NCI-H1105 (cell line): Measurements from ENCODE around the gene FAM98C.

Experiments
- DNase-seq: peaks from one replicate; lab custom pipeline; 2025; lab: John Stamatoyannopoulos, UW

FAM98C gene

GRCh38 chr19:38378866-38379265 lies 24.0 kb upstream of the FAM98C start:
- DNase-seq: no peak

DNA sequence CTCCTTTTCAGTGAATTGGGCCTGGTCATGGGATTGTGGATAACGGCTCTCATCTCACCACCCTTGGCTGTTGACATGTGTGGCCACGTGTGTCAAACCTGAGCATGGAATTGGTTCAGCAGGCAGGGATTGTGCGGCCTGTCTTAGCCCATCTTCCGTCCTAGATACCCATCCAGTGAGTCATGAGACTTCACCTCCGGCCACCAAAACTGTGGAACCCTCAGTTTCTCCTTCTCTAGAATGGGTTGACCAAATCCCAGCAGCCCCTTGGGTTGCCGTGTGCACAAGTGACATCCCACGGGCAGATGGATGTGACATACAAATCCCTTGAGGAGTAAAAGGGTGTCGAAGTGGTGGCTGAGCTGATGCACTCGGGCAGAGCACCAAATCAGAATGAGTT lies 21.8 kb upstream of the FAM98C start:
- no peak for DNase-seq

DNA sequence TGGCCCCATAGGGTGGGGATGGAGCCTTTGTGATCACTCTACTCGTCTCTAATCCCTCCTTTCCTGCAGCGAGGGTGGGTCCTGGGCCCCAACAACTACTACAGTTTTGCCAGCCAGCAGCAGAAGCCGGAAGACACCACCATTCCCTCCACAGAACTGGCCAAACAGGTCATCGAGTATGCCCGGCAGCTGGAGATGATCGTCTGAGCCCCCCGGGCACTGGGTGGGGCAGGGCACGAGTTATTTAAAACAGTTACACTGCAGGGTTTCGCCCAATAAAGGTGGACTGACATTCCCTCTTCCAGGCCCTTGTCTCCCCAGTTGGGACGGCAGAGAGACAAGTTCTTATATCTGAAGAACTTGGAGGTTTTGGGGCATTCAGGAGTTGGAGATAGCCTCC lies 19.7 kb upstream of the FAM98C start:
- DNase-seq: no peak

GRCh38 chr19:38383743-38384142 lies 19.1 kb upstream of the FAM98C start:
- no peak for DNase-seq

GRCh38 chr19:38384209-38385027 lies 18.5 kb upstream of the FAM98C start:
- no peak for DNase-seq

DNA sequence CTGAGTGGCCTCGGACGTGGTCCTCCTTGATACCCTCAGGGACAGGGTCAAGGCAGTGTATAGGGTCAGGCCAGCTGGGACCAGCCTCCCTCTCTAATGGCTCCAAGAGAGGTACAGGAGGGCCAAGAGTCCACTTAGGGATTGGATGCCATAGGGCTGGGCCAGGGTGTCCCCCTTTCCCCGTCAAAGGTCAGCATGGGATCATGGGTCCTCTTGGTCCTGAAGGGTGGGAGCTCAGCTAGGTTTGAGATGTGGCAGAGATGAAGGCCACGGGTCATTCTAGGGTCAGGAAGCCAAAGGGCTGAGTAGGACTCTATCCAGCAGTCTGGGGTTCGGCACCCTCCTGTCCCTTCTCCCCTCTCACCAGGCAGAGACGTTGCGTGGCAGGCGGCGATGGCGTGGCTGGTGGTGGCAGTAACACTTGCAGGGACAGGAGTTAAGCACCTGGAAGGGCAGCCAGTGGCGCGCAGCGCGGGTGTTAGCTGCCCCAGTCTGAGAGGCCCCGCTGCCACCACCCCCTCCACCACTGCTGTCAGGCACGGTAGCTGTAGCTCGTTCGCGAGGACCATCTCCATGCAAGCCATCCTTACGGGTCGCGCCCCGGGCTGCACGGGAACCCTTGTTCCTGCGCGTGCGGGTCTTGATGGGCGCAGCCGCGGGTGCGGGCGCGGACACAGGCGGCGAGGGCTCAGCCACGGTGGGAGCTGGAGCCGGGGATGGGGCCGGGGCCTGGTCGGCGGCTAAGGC lies 17.7 kb upstream of the FAM98C start:
- DNase-seq: no peak

DNA sequence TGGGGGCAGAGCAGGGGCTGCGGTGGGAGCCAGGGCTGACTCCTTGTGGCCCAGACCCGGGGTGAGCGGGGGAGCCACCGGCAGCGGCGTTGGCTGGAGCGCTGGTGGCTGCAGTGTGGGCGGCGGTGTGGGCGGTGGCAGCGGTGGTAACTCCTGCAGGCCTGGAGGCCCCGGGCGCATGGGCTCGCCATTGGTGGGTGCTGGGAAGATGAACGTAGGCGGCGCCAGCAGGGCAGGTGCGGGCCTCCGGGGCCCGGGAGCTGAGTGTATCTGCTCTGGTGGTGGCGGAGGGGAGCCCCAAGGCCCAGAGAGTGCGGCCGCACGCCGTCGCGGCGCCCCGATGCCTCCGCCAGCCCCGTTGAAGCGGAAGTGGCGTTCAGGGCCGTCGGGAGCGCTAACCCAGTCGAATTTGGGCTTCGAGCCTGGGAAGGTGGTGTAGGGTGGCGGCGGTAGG lies 17.1 kb upstream of the FAM98C start:
- DNase-seq: peak; percentile 75

DNA sequence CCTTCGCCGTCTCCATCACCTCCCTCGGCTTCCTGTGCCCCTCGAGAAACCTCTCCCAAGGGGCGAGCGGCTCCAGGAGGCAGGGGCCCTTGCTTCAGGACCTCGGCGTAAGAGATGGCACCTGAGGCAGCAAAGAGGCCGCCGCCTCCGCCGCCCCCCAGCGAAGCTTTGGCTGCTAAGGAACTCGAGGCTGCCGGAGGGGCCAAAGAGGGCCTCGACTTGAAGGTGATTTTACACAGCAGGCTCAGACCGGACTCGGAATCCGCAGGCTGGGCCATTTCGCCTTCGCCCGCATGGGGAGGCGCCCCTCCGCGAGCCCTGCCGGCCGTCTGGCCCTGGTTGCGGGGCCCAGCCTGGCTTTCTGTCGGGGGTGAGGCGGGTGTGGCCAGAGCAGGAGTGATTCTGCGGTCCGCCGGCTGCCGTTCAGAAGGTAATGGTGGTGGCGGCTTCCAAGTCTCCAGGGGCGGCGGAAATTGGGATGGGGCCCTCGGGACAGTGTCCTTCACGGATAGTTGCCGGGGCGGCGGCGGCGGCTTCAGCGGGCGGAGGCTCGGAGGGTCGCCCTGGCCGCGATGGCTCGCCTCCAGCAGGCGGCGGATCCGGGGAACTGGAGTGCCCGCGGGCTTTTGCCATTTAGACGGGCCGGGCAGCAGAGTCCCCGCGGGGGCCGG lies 16.5 kb upstream of the FAM98C start:
- no peak for DNase-seq

DNA sequence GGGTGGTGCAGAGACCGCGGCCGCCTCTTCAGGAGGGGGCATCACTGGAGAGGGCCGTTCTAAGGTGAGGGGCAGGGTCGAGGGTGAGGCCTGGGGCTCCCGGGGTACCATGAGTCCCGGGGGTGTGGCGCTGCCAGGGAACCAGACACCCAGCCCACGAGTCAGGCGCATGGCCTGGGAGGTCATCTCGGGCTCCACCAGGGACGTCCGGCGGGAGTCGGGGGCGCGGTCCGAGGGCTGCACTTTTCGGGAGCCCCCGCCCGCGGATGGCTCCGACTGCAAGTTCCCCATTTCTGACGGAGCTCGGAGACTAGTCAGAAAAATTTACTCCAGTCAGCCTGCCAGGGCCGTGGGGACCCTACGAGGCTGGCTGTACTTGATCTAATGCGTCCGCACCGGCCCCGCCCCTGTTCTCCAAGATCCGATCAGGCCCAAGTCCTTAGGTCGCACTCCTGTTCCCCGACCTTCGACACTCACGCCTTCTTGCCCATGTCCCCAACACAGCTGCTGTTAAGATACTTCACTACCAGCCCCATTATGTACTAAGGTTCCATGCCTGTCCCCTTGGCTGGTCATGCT lies 15.8 kb upstream of the FAM98C start:
- DNase-seq: no peak

- DNase-seq: peak; percentile 85
Observed at GRCh38 chr19:38387550-38388348, 15.1 kb upstream of the FAM98C start, which contains the start of gene GGN. TSS of gene GGN (minus strand) at chr19:38388034. CDS start at chr19:38387261, 773 bp downstream.

- DNase-seq: peak; percentile 56
Observed at GRCh38 chr19:38388349-38389100, 14.4 kb upstream of the FAM98C start, which contains the start of gene SPRED3. TSS of gene SPRED3 (plus strand) at chr19:38388697. CDS start at chr19:38390303, 1,606 bp downstream.

DNA sequence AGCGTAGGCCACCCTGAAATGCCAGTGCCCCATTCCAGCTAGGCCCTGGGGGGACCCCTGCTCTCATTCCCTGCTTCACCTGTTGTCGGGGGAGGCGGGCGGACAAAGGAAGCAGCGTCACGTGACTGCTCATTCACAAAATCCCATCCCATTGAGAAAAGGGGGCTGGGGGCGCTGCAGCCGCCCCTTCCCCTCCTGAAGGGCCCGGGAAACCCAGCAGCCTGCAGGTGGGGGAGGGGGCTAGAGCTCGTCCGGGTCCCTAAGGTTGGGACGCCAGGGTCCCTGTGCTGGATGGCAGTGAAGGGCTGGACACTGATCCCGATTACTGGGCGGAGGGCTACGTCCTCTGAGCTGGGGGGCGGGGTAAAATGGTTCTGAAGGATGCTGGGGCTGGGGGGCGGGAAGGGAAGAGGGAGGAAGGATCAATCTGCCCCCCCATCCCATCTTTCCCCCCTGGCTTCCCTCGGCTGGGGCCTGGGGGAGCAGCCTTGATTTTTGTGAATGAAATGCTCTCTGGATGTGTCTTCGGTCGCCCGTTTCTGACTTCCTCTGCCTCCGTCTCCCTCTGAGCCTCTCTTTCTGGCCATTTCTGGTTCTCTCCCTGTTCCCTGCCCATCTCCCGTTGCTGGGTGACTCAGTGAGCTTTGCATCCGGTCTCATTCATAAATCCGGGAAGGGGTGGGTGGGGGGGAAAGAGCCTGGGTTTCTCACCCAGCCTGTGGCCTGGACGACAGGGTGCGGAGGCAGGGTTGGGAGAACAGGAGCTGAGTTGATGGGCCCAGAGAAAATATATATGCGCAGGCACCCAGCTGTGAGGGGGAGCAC lies 13.6 kb upstream of the FAM98C start:
- DNase-seq: peak; percentile 15

GRCh38 chr19:38389957-38390924 lies 12.7 kb upstream of the FAM98C start:
- no peak for DNase-seq

- DNase-seq: no peak
Observed at GRCh38 chr19:38391911-38392464, 10.9 kb upstream of the FAM98C start.

- DNase-seq: no peak
Observed at GRCh38 chr19:38392707-38393308, 10.1 kb upstream of the FAM98C start.

DNA sequence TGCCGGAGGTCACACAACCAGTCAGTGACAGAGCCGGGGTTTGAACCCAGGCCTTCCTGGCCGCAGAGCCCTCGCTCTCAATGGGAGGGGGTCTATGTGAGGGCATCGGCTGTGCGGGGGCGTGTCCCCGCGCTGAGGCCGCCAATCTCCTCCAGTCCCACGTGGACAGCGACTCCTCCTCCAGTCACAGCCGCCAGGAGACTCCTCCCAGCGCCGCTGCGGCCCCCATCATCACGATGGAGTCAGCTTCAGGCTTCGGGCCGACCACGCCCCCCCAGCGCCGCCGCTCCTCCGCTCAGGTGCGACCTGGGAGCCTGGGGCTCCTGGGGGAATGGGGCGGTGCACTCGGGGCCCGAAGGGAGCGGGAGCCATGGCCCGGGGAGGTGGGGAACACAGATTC lies 8.4 kb upstream of the FAM98C start:
- peak; percentile 78 for DNase-seq

DNA sequence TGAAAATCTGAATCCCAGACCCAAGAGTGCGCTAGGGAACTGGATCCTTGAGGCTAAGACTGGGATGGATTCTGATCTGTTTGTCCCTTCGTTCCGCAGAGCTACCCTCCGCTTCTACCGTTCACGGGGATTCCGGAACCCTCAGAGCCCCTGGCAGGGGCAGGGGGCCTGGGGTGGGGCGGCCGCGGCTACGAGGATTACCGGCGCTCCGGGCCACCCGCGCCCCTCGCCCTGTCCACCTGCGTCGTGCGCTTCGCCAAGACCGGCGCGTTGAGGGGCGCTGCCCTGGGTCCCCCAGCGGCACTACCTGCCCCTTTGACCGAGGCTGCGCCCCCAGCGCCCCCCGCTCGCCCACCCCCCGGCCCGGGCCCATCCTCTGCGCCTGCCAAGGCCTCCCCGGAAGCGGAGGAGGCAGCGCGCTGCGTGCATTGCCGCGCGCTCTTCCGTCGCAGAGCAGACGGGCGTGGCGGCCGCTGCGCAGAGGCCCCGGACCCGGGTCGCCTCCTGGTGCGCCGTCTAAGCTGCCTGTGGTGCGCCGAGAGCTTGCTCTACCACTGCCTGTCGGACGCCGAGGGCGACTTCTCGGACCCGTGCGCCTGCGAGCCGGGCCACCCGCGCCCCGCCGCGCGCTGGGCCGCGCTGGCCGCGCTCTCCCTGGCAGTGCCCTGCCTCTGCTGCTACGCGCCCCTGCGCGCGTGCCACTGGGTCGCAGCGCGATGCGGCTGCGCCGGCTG lies 7.3 kb upstream of the FAM98C start:
- no peak for DNase-seq
